ENCODE data around the gene DACH2. TPM values are rescaled to one million over a fixed set of nuclear protein-coding genes. Genes with fewer than 3 reads are reported as not detected.

The DACH2 gene
- total RNA-seq = not detected in 2 replicates

GRCh38 chrX:86148024-86148511, at the start of gene DACH2:
Gene DACH2 (plus strand): TSS chrX:86148451.

Other genes with a start within 250 kb of the DACH2 start
- gene CHM, start 100.9 kb upstream of the DACH2 start, total RNA-seq = 13.9 and 17.4 TPM in 2 replicates